Activated CD4-positive, alpha-beta memory T cell treated with anti-CD3 and anti-CD28 coated beads, Interleukin-2, amount 10 ng/mL, durations not matched to agents 7 days and 5 days (primary cell): ENCODE measurements around the gene SCARB1. TPM values are rescaled to one million over a fixed set of nuclear protein-coding genes. Genes with fewer than 3 reads are reported as not detected.

ENCODE experiments used
- CTCF ChIA-PET: fragments of 350-600 bp; sonication (Branson Sonifier 250); formaldehyde crosslinking; loops from one replicate; lab custom pipeline; 2021; ENCODE audit warnings: antibody characterized with exemption, inconsistent platforms; lab: Charles Lee
- POLR2A ChIA-PET: fragments of 350-600 bp; sonication (Branson Sonifier 250); formaldehyde crosslinking; loops from one replicate; lab custom pipeline; 2021; ENCODE audit warnings: antibody characterized with exemption; lab: Charles Lee
- DNase-seq: peaks from one replicate; pipeline ENCODE4 v3.0.0-alpha.2; 2020
- H3K27ac Mint-ChIP-seq: one replicate; pipeline ENCODE4 v1.8.0; 2021; ENCODE audit warnings: mild to moderate bottlenecking, mixed read lengths
- H3K27me3 Mint-ChIP-seq: one replicate; pipeline ENCODE4 v1.8.0; 2021; ENCODE audit warnings: mixed read lengths
- H3K36me3 Mint-ChIP-seq: one replicate; pipeline ENCODE4 v1.8.0; 2021; ENCODE audit warnings: low read depth, mixed read lengths
- H3K4me1 Mint-ChIP-seq: one replicate; pipeline ENCODE4 v1.8.0; 2021; ENCODE audit warnings: mixed read lengths
- H3K4me3 Mint-ChIP-seq: one replicate; pipeline ENCODE4 v1.8.0; 2021; ENCODE audit warnings: mild to moderate bottlenecking, mixed read lengths
- H3K9me3 Mint-ChIP-seq: one replicate; pipeline ENCODE4 v1.8.0; 2021; ENCODE audit warnings: mixed read lengths
- total RNA-seq, 2 experiments: library from RNA; stranded (reverse); gene quantifications; one replicate each; pipeline ENCODE4 v1.2.3, GENCODE V29; 2021

SCARB1 gene
- total RNA-seq, 2 experiments from 2014 or later = 4.3 to 5.8 TPM

- Mint-ChIP-seq H3K9me3 (no peaks in the 10 kb centered on the region), H3K4me3 (no peak overlapping the region)
- CTCF ChIA-PET = no interaction called here
Observed at GRCh38 chr12:124842073-124842749, 21.5 kb downstream of the SCARB1 start.

GRCh38 chr12:124841558-124841945, 22.1 kb downstream of the SCARB1 start:
- CTCF ChIA-PET = no interaction called here
- POLR2A ChIA-PET = no interaction called here
- H3K36me3 Mint-ChIP-seq = no peaks in the 10 kb centered on the region
- no peaks in the 10 kb centered on the region for H3K9me3 Mint-ChIP-seq
- H3K4me1 Mint-ChIP-seq = no peaks in the 10 kb centered on the region
- no peaks in the 10 kb centered on the region for H3K27me3 Mint-ChIP-seq
- no peak overlapping the region for H3K27ac Mint-ChIP-seq
- no peak for DNase-seq
- no peak overlapping the region for H3K4me3 Mint-ChIP-seq

More at GRCh38 chr12:124842073-124842749, 21.5 kb downstream of the SCARB1 start:
- no peak for DNase-seq
- no peaks in the 10 kb centered on the region for H3K36me3 Mint-ChIP-seq
- POLR2A ChIA-PET = no interaction called here
- H3K27me3 Mint-ChIP-seq = no peaks in the 10 kb centered on the region
- no peak overlapping the region for H3K27ac Mint-ChIP-seq
- H3K4me1 Mint-ChIP-seq = no peaks in the 10 kb centered on the region

- no peak overlapping the region for H3K27ac Mint-ChIP-seq
- ChIA-PET CTCF (no interaction called here), POLR2A (no interaction called here)
- no peaks in the 10 kb centered on the region for H3K4me1 Mint-ChIP-seq
- no peak overlapping the region for H3K4me3 Mint-ChIP-seq
- no peaks in the 10 kb centered on the region for H3K9me3 Mint-ChIP-seq
- no peaks in the 10 kb centered on the region for H3K27me3 Mint-ChIP-seq
- DNase-seq = no peak
- no peaks in the 10 kb centered on the region for H3K36me3 Mint-ChIP-seq
Observed at GRCh38 chr12:124837958-124838803, 25.5 kb downstream of the SCARB1 start.

- no peaks in the 10 kb centered on the region for H3K27me3 Mint-ChIP-seq
- ChIA-PET CTCF (interaction anchor here (0.5 kb wide), 1 partner anchor 806 kb away, joined by 3 read pairs; no protein-coding TSS in a partner anchor), POLR2A (no interaction called here)
- H3K4me1 Mint-ChIP-seq = no peaks in the 10 kb centered on the region
- DNase-seq = no peak
- no peak overlapping the region for H3K27ac Mint-ChIP-seq
- no peaks in the 10 kb centered on the region for H3K9me3 Mint-ChIP-seq
- H3K4me3 Mint-ChIP-seq = no peak overlapping the region
- H3K36me3 Mint-ChIP-seq = no peaks in the 10 kb centered on the region
Observed at GRCh38 chr12:124837249-124837897, 26.3 kb downstream of the SCARB1 start.

GRCh38 chr12:124836759-124837158, 26.9 kb downstream of the SCARB1 start:
- Mint-ChIP-seq H3K27me3 (no peaks in the 10 kb centered on the region), H3K9me3 (no peaks in the 10 kb centered on the region), H3K4me1 (no peaks in the 10 kb centered on the region), H3K27ac (no peak overlapping the region), H3K36me3 (no peaks in the 10 kb centered on the region), H3K4me3 (no peak overlapping the region)
- POLR2A ChIA-PET = no interaction called here
- CTCF ChIA-PET = interaction anchor here (0.5 kb wide), 1 partner anchor 806 kb away, joined by 3 read pairs; no protein-coding TSS in a partner anchor
- no peak for DNase-seq

GRCh38 chr12:124835656-124836410, 27.8 kb downstream of the SCARB1 start:
- ChIA-PET CTCF (no interaction called here), POLR2A (no interaction called here)
- H3K9me3 Mint-ChIP-seq = no peaks in the 10 kb centered on the region
- no peaks in the 10 kb centered on the region for H3K36me3 Mint-ChIP-seq
- no peaks in the 10 kb centered on the region for H3K27me3 Mint-ChIP-seq
- H3K4me1 Mint-ChIP-seq = no peaks in the 10 kb centered on the region
- DNase-seq = no peak
- H3K27ac Mint-ChIP-seq = no peak overlapping the region
- no peak overlapping the region for H3K4me3 Mint-ChIP-seq

DNA sequence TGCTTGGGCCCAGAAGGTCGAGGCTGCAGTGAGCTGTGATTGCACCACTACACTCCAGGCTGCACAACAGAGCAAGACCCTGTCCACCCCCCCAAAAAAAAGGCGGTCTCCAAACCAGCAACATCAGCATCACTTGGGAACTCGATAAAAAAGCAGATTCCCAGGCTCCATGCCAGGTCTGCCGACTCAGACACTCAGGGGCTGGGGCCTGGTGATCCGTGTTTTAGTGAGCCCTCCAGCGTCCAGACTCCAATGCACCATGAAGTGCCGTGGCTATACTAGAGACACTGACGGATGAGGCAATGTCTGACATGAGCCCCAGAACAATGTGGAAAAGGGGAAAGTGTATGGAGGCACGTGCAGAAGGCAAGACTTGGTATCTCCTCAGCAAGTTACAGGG, 28.8 kb downstream of the SCARB1 start:
- Mint-ChIP-seq H3K4me3 (no peak overlapping the region), H3K9me3 (no peaks in the 10 kb centered on the region), H3K27me3 (no peaks in the 10 kb centered on the region), H3K36me3 (no peaks in the 10 kb centered on the region), H3K4me1 (no peaks in the 10 kb centered on the region), H3K27ac (no peak overlapping the region)
- DNase-seq = no peak
- ChIA-PET POLR2A (no interaction called here), CTCF (no interaction called here)

DNA sequence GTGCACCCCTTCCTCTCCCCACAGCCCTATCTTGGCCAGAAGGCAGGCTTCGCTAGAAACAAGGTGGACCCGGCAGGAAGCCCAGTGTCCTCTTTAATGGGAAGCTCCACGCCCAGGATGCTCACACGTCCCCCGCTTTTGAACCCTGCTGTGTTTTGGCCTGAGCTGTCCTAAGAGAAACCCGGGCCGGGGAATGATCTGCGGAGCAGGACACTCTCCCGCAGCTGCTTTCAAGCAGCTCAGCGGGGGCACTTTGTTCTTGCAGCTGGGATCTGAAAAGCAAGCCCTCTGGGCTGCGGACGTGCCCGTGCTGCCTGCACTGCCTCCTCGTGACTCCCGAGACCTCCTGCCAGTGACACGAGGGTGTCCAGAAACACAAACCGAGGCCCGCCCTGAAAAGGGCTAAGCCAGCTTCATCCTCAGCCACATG, 30.0 kb downstream of the SCARB1 start:
- Mint-ChIP-seq H3K4me3 (no peak overlapping the region), H3K27ac (no peak overlapping the region), H3K9me3 (no peaks in the 10 kb centered on the region), H3K27me3 (no peaks in the 10 kb centered on the region), H3K4me1 (no peaks in the 10 kb centered on the region), H3K36me3 (no peaks in the 10 kb centered on the region)
- POLR2A ChIA-PET = no interaction called here
- CTCF ChIA-PET = no interaction called here
- no peak for DNase-seq

GRCh38 chr12:124832856-124833255, 30.8 kb downstream of the SCARB1 start:
- CTCF ChIA-PET = no interaction called here
- DNase-seq = no peak
- POLR2A ChIA-PET = no interaction called here

DNA sequence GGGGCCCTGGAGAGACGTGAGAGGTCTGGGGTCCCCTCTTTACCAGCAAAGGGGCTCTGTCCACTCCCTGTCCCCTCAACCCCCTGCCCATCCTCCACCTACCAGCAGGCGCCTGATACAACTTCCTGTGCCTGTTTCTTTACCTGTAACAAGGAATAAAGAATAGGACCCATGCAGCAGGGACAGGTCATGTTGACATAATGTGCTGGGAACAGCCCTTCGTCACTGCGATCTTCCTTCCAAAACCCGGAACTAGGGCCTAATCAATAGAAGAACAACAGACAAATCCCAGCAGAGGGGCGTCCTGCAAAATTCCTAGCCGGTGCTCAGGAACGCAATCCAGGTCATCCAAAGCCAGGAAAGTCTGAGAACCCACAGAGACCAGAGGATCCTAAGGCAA, 32.1 kb downstream of the SCARB1 start:
- H3K27me3 Mint-ChIP-seq = no peaks in the 10 kb centered on the region
- no peaks in the 10 kb centered on the region for H3K36me3 Mint-ChIP-seq
- H3K4me3 Mint-ChIP-seq = no peak overlapping the region
- ChIA-PET POLR2A (no interaction called here), CTCF (no interaction called here)
- no peak for DNase-seq
- no peaks in the 10 kb centered on the region for H3K4me1 Mint-ChIP-seq
- no peaks in the 10 kb centered on the region for H3K9me3 Mint-ChIP-seq
- no peak overlapping the region for H3K27ac Mint-ChIP-seq

More at GRCh38 chr12:124832856-124833255, 30.8 kb downstream of the SCARB1 start:
- H3K4me3 Mint-ChIP-seq = no peak overlapping the region
- no peaks in the 10 kb centered on the region for H3K4me1 Mint-ChIP-seq
- H3K36me3 Mint-ChIP-seq = no peaks in the 10 kb centered on the region
- H3K27ac Mint-ChIP-seq = no peak overlapping the region
- no peaks in the 10 kb centered on the region for H3K27me3 Mint-ChIP-seq
- H3K9me3 Mint-ChIP-seq = no peaks in the 10 kb centered on the region

DNA sequence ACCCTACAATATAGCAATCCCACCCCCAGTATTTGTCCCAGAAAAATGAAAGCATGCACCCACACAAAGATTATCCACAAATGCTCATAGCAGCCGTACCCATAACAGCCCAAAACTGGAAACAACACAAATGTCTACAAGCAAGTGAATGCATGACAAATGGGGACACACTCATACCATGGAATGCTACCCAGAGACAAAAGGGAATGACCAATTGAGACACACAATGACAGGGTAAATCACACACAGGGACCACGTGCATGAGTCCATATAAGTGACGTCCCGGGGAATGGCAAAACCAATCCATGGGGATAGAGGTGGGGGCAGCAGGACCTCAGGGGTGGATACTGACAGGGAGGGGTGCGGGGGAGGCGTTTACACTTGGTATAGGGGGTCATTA, 33.4 kb downstream of the SCARB1 start:
- Mint-ChIP-seq H3K27ac (no peak overlapping the region), H3K4me1 (no peaks in the 10 kb centered on the region), H3K4me3 (no peak overlapping the region), H3K36me3 (no peaks in the 10 kb centered on the region), H3K27me3 (no peaks in the 10 kb centered on the region), H3K9me3 (no peaks in the 10 kb centered on the region)
- DNase-seq = no peak
- POLR2A ChIA-PET = no interaction called here
- CTCF ChIA-PET = no interaction called here

GRCh38 chr12:124829708-124830304, 33.9 kb downstream of the SCARB1 start:
- Mint-ChIP-seq H3K9me3 (no peaks in the 10 kb centered on the region), H3K36me3 (no peaks in the 10 kb centered on the region), H3K27ac (no peak overlapping the region), H3K4me1 (no peaks in the 10 kb centered on the region), H3K27me3 (no peaks in the 10 kb centered on the region), H3K4me3 (no peak overlapping the region)
- ChIA-PET POLR2A (no interaction called here), CTCF (no interaction called here)
- no peak for DNase-seq
